ENCODE measurements around the gene MICAL2.

Gene MICAL2

GRCh38 chr11:12306830-12307229, 196.4 kb downstream of the MICAL2 start:
- CTCF ChIA-PET, result interaction anchor here (0.7 kb wide), 1 partner anchor 10 kb away, joined by 4 read pairs; no protein-coding TSS in a partner anchor
- DNase-seq (ENCODE audit: low spot score), result no peak
- TF ChIP-seq CTCF (conservative IDR thresholded peaks at IDR 0.05; ENCODE audit: low read depth), result no peak
- POLR2A ChIA-PET (ENCODE audit: low non-redundant PET), result no interaction called here
- H3K27ac ChIP-seq, result no peak overlapping the region

- no peak overlapping the region for H3K27ac ChIP-seq
- no peak for TF ChIP-seq CTCF (conservative IDR thresholded peaks at IDR 0.05; ENCODE audit: low read depth)
- no peak for DNase-seq (ENCODE audit: low spot score)
- POLR2A ChIA-PET (ENCODE audit: low non-redundant PET), result no interaction called here
- CTCF ChIA-PET, result interaction anchor here (0.6 kb wide), 1 partner anchor 76 kb away, joined by 3 read pairs; no protein-coding TSS in a partner anchor
Observed at GRCh38 chr11:12312132-12312531, 201.7 kb downstream of the MICAL2 start.
